Parathyroid adenoma (tissue), 2 donors: Measurements from ENCODE around the gene BRME1.

Source experiments
- H2AFZ ChIP-seq: fragments of 300-600 bp; sonication (generic); one replicate; pipeline ENCODE4 v1.7.0; 2017; ENCODE audit warnings: antibody characterized with exemption, mild to moderate bottlenecking
- H3K27ac ChIP-seq: fragments of 300-600 bp; sonication (generic); one replicate; pipeline ENCODE4 v1.7.0; 2017
- H3K27me3 ChIP-seq: fragments of 300-600 bp; sonication (generic); one replicate; pipeline ENCODE4 v1.7.0; 2017; ENCODE audit warnings: low read length; ENCODE audit not compliant: control insufficient read depth, insufficient read depth
- H3K36me3 ChIP-seq: fragments of 300-600 bp; sonication (generic); one replicate; pipeline ENCODE4 v1.7.0; 2017; ENCODE audit warnings: low read length; ENCODE audit not compliant: control insufficient read depth, insufficient read depth
- H3K4me1 ChIP-seq: fragments of 300-600 bp; sonication (generic); one replicate; pipeline ENCODE4 v1.7.0; 2017; ENCODE audit warnings: control low read depth
- H3K4me2 ChIP-seq: fragments of 300-600 bp; sonication (generic); one replicate; pipeline ENCODE4 v1.7.0; 2017; ENCODE audit warnings: low read length
- H3K4me3 ChIP-seq: fragments of 300-600 bp; sonication (generic); one replicate; pipeline ENCODE4 v1.7.0; 2017; ENCODE audit warnings: low read depth, low read length
- H3K79me2 ChIP-seq: fragments of 300-600 bp; sonication (generic); one replicate; pipeline ENCODE4 v1.7.0; 2017; ENCODE audit warnings: control low read depth
- H3K9ac ChIP-seq: fragments of 300-600 bp; sonication (generic); one replicate; pipeline ENCODE4 v1.7.0; 2017; ENCODE audit warnings: mild to moderate bottlenecking
- H3K9me3 ChIP-seq: fragments of 300-600 bp; sonication (generic); one replicate; pipeline ENCODE4 v1.7.0; 2017; ENCODE audit warnings: low read length; ENCODE audit not compliant: control insufficient read depth
- CTCF ChIP-seq: fragments of 300-600 bp; sonication (generic); IDR thresholded peaks from one replicate; pipeline ENCODE4 v1.7.0; 2017; ENCODE audit warnings: antibody characterized with exemption, mild to moderate bottlenecking
- donor health status: primary hyperparathyroidism.

BRME1 gene

GRCh38 chr19:13839938-13840304, 66.0 kb downstream of the BRME1 start:
- Histone ChIP-seq H3K27me3 (no peaks in the 10 kb centered on the region), H3K9ac (no peak overlapping the region), H3K36me3 (no peaks in the 10 kb centered on the region), H2AFZ (no peak overlapping the region), H3K4me3 (peak overlapping the region; percentile 72), H3K9me3 (no peaks in the 10 kb centered on the region), H3K27ac (peak overlapping the region; percentile 97), H3K79me2 (peaks cover 6% of the 10 kb centered on the region), H3K4me1 (peaks cover 14% of the 10 kb centered on the region), H3K4me2 (peak overlapping the region; percentile 84)
- TF ChIP-seq CTCF, result no peak

DNA sequence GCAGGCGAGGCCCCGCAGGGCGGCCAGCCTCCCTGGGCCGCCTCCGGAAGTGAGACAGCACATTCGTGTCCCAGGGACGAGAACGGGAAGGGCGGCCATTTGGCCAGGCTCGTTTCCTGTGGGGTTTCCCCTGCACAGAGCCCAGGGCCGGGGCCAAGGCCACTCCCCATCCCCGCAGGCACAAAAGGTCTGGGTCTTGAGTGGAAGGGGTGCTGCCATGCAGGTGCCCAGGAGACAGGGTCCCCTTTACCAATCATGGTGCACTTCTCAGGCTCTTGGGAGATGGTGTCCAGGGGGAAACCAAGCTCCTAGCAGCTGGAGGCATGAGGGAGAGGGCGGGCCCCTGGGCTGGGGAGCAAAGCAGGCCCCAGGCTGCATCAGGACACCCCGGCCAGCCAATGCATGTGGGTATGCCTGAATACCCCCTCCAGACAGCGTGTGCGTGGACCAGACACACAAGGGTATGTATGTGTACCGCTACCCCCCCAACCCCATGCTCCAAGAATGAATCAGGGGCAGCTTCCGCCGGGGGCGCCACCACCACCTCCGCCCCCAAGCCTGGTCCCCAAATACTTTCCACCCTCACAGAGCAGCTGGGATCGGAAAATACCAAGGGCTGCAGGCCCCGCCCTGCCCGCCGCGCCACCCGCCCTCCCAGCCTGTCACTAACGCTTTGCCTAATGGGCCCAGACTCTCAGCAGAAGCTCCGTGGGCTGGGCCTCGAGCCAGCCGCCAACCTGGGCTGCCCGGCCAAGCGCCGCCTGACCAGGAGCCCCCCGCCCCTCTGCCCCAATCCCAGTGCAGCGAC, 66.6 kb downstream of the BRME1 start:
- no peak overlapping the region for H2AFZ ChIP-seq
- peak overlapping the region; percentile 97 for H3K27ac ChIP-seq
- H3K79me2 ChIP-seq, result peaks cover 6% of the 10 kb centered on the region
- no peaks in the 10 kb centered on the region for H3K27me3 ChIP-seq
- no peaks in the 10 kb centered on the region for H3K36me3 ChIP-seq
- H3K4me3 ChIP-seq, result peak overlapping the region; percentile 72
- peaks cover 15% of the 10 kb centered on the region for H3K4me1 ChIP-seq
- no peak for TF ChIP-seq CTCF
- H3K9ac ChIP-seq, result no peak overlapping the region
- H3K9me3 ChIP-seq, result no peaks in the 10 kb centered on the region
- peak overlapping the region; percentile 84 for H3K4me2 ChIP-seq

GRCh38 chr19:13838435-13839129, 67.3 kb downstream of the BRME1 start:
- TF ChIP-seq CTCF, result no peak
- Histone ChIP-seq H2AFZ (no peak overlapping the region), H3K9ac (no peak overlapping the region)

DNA sequence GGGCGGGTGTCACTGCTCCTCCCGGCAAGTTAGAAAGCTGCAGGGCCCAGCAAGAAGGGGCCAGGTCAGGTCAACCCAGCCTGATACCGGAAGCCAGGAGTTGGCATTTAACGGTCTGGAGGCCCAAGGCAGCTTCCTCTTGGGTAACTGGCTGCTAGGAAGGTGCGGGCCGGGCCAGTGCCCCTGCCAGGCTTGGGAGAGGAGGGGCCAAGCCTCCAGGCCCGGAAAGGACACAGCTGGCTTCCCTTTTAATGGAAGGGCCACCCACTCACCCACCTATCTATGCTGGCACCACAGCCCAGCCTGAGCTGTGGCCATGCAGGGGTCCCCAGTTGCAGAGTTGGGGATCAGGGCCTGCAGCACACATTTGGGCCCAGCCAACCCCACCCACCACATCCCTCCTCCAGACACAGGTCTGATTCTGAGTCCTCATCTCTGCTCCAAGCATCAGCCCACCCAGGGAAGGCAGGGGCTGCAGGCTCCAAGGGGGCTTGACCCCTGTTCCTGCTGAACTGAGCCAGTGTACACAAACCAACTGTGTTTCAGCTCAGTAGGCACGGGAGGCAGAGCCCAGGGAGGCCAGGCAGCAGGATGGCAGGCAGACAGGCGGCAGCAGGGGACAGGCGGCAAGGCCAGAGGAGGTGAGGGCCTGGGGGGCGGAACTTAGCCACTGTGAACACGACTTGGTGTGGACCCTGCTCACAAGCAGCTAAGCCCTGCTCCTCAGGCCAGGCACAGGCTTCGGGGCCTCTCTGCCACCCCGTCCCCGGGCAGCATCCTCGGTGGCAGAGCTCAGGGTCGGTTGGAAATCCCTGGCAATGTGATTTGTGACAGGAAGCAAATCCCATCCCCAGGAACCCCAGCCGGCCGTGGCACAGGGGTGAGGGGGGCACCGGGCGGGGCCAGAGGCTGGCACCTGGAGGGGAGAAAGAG, 69.9 kb downstream of the BRME1 start:
- no peak overlapping the region for H2AFZ ChIP-seq
- no peaks in the 10 kb centered on the region for H3K9me3 ChIP-seq
- peaks cover 3% of the 10 kb centered on the region for H3K79me2 ChIP-seq
- no peak overlapping the region for H3K9ac ChIP-seq
- H3K4me3 ChIP-seq, result no peak overlapping the region
- peaks cover 11% of the 10 kb centered on the region for H3K4me1 ChIP-seq
- no peaks in the 10 kb centered on the region for H3K36me3 ChIP-seq
- H3K4me2 ChIP-seq, result no peak overlapping the region
- no peak for TF ChIP-seq CTCF
- peak overlapping the region; percentile 59 for H3K27ac ChIP-seq
- no peaks in the 10 kb centered on the region for H3K27me3 ChIP-seq

More at GRCh38 chr19:13838435-13839129, 67.3 kb downstream of the BRME1 start:
- Histone ChIP-seq H3K4me1 (peaks cover 13% of the 10 kb centered on the region), H3K36me3 (no peaks in the 10 kb centered on the region), H3K4me2 (peak overlapping the region; percentile 84), H3K9me3 (no peaks in the 10 kb centered on the region), H3K79me2 (peaks cover 6% of the 10 kb centered on the region), H3K4me3 (peak overlapping the region; percentile 52), H3K27me3 (no peaks in the 10 kb centered on the region), H3K27ac (peak overlapping the region; percentile 97)
